MCF 10A (cell line): ENCODE measurements around the gene KIAA1549. TPM values are rescaled to one million over a fixed set of nuclear protein-coding genes. Genes with fewer than 3 reads are reported as not detected.

Experiments used
- BruUV-seq: library from RNA; stranded (reverse); fragments of 400-500 nt; replicated peaks from 2 replicates; lab custom pipeline; 2021; lab: Mats Ljungman, UMichigan
- CTCF ChIA-PET: fragments of 300-600 bp; sonication (Branson Sonifier 250); formaldehyde crosslinking; extraction: SDS; loops from one replicate; lab custom pipeline; 2021; ENCODE audit warnings: antibody characterized with exemption, inconsistent platforms; lab: Yijun Ruan, JAX
- POLR2A ChIA-PET: fragments of 300-600, 350-650 bp; sonication (Branson Sonifier 250); formaldehyde crosslinking; extraction: SDS; loops from one replicate; lab custom pipeline; 2020; ENCODE audit warnings: antibody characterized with exemption, inconsistent platforms; lab: Yijun Ruan, JAX
- DNase-seq: peaks from one replicate; pipeline ENCODE4 v3.0.0-alpha.2; 2018; ENCODE audit not compliant: unreplicated experiment
- H3K27ac Mint-ChIP-seq: one replicate; pipeline ENCODE4 v1.8.0; 2022; ENCODE audit warnings: mild to moderate bottlenecking, low read depth, mixed read lengths; ENCODE audit not compliant: unreplicated experiment
- H3K27me3 Mint-ChIP-seq: one replicate; pipeline ENCODE4 v1.8.0; 2022; ENCODE audit warnings: mixed read lengths; ENCODE audit not compliant: insufficient read depth, unreplicated experiment
- H3K36me3 Mint-ChIP-seq: one replicate; pipeline ENCODE4 v1.8.0; 2022; ENCODE audit warnings: mild to moderate bottlenecking, moderate library complexity, mixed read lengths; ENCODE audit not compliant: insufficient read depth, unreplicated experiment
- H3K4me1 Mint-ChIP-seq: one replicate; pipeline ENCODE4 v1.8.0; 2022; ENCODE audit warnings: mixed read lengths; ENCODE audit not compliant: insufficient read depth, unreplicated experiment
- H3K4me3 Mint-ChIP-seq: one replicate; pipeline ENCODE4 v1.8.0; 2022; ENCODE audit warnings: mild to moderate bottlenecking, moderate library complexity, mixed read lengths; ENCODE audit not compliant: unreplicated experiment
- H3K9me3 Mint-ChIP-seq: one replicate; pipeline ENCODE4 v1.8.0; 2022; ENCODE audit warnings: mixed read lengths; ENCODE audit not compliant: unreplicated experiment
- intact Hi-C: fragments of 100-400 bp; cut with micrococcal nuclease; formaldehyde crosslinking; loops from 2 replicates; pipeline ENCODE4 v1.14.1; 2022
- total RNA-seq: library from RNA; stranded (reverse); gene quantifications from 2 replicates; pipeline ENCODE4 v1.2.3, GENCODE V29; 2022
- TF ChIP-seq, protein P1 (sequence below): fragments of 200-600 bp; IDR thresholded peaks from one replicate; pipeline ENCODE4 v1.8.0; 2022; ENCODE audit warnings: antibody characterized with exemption, mild to moderate bottlenecking; ENCODE audit not compliant: unreplicated experiment

Gene KIAA1549
- total RNA-seq, 1 experiment from 2014 or later, result 7.1 TPM

DNA sequence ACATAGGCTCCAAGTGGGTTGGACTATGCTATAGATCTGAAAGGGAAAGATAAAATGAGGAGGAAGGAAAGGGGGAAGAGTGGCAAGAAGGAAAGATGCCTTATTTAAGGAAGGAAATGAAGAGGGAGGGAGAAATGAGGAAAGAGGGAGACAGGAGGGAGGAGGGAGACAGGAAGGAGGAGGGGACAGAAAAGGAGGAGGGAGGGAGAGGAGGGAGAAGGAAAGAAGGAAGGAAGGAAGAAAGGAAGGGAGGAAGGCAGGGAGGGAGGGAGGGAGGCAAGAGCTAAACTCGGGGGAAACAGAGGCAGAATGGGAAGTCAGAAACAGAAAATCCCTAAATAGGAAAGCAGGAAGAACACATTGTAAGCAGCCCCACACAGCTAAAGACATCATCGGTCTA, 67.4 kb downstream of the KIAA1549 start:
- intact Hi-C loops, result no loop called here
- TF ChIP-seq, protein P1, sequence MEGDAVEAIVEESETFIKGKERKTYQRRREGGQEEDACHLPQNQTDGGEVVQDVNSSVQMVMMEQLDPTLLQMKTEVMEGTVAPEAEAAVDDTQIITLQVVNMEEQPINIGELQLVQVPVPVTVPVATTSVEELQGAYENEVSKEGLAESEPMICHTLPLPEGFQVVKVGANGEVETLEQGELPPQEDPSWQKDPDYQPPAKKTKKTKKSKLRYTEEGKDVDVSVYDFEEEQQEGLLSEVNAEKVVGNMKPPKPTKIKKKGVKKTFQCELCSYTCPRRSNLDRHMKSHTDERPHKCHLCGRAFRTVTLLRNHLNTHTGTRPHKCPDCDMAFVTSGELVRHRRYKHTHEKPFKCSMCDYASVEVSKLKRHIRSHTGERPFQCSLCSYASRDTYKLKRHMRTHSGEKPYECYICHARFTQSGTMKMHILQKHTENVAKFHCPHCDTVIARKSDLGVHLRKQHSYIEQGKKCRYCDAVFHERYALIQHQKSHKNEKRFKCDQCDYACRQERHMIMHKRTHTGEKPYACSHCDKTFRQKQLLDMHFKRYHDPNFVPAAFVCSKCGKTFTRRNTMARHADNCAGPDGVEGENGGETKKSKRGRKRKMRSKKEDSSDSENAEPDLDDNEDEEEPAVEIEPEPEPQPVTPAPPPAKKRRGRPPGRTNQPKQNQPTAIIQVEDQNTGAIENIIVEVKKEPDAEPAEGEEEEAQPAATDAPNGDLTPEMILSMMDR, result no peak
- Mint-ChIP-seq H3K36me3 (peaks cover 11% of the 10 kb centered on the region), H3K27ac (no peak overlapping the region), H3K9me3 (no peaks in the 10 kb centered on the region), H3K4me1 (peaks cover 4% of the 10 kb centered on the region), H3K27me3 (no peaks in the 10 kb centered on the region), H3K4me3 (no peak overlapping the region)
- BruUV-seq, result no TSS peak
- ChIA-PET POLR2A (no interaction called here), CTCF (interaction anchor here (1.2 kb wide), 1 partner anchor 27 kb away, joined by 4 read pairs; no protein-coding TSS in a partner anchor)
- DNase-seq, result no peak

DNA sequence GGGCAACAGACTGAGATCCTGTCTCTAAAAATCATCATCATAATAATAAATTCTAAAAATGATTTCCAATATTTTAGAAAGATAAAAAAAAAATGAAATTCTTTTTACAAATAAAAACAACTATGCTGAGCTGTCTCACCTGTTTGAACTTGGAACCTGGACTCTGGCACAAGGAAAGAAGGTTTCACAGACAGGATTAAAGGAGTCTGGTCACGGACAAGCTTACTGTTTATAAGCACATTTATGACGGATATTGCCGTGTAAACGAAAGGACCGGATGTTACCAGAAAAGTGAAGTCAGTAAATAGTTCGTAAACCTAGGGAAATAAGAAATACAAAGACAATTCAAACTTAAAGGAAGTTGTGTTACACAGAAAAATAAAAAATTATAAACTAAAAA, 70.2 kb downstream of the KIAA1549 start:
- ChIA-PET CTCF (no interaction called here), POLR2A (interaction anchor here (0.8 kb wide), 1 partner anchor 25 kb away, joined by 6 read pairs; no protein-coding TSS in a partner anchor)
- Mint-ChIP-seq H3K27me3 (no peaks in the 10 kb centered on the region), H3K36me3 (peaks cover 7% of the 10 kb centered on the region), H3K4me3 (no peak overlapping the region), H3K27ac (no peak overlapping the region), H3K4me1 (peaks cover 4% of the 10 kb centered on the region), H3K9me3 (no peaks in the 10 kb centered on the region)
- TF ChIP-seq, protein P1, result no peak
- no peak for DNase-seq
- no TSS peak for BruUV-seq
- intact Hi-C loops, result no loop called here

DNA sequence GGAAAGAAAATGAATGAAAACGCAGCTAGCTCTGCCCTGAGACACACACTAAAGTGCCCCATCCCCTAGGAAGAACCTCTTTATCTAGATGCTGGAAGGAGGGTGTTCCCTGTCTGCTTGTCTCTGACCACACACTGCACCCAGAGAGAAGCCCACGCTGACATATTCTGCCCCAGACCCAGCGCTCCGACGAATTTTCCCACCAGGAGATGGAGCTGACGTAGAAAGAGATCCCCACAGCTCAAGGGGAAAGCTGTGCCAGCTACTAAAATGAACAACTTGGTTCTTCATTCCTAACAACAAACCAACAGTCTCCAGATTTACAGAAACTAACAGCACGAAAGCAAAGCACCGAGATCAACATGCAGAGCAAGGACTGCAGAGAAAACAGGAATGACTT, 73.3 kb downstream of the KIAA1549 start:
- H3K4me1 Mint-ChIP-seq, result no peaks in the 10 kb centered on the region
- no peak overlapping the region for H3K27ac Mint-ChIP-seq
- TF ChIP-seq, protein P1, result no peak
- DNase-seq, result no peak
- intact Hi-C loops, result no loop called here
- ChIA-PET CTCF (no interaction called here), POLR2A (interaction anchor here (1.3 kb wide), 1 partner anchor 12 kb away, joined by 3 read pairs; no protein-coding TSS in a partner anchor)
- no peak overlapping the region for H3K4me3 Mint-ChIP-seq
- peaks cover 7% of the 10 kb centered on the region for H3K36me3 Mint-ChIP-seq
- H3K9me3 Mint-ChIP-seq, result no peaks in the 10 kb centered on the region
- BruUV-seq, result no TSS peak
- no peaks in the 10 kb centered on the region for H3K27me3 Mint-ChIP-seq

DNA sequence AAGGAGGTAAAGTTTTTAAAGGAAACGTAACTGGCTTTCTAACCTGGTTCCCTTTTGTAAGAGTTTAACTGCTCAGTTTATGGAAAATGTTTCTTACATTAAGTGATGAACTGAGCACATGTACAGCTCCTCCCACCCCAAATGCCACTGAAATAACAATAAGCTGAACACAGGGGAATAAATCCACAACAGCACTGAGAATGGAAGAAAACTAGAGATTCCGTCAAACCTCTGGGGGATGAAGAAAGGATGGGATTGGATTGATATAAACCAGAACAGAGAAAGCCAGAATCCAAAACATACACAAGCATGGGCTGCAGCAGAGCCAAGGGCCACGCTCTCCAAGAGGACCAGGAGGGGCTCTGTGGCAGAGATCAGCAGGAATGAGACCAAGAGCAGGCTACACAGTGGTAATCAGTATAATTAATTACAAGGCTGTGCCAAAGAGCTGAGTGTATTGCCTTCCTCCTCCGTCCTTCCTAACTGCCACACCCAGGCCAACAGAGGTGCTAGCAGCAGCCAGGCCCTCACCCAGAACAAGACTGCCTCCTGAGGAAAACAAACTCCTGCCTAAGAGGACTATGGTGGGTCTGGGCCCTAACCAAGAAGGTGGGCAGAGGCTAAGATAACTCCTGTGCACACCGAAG, 73.9 kb downstream of the KIAA1549 start:
- BruUV-seq, result no TSS peak
- TF ChIP-seq, protein P1, result no peak
- POLR2A ChIA-PET, result interaction anchor here (1.3 kb wide), 1 partner anchor 12 kb away, joined by 3 read pairs; no protein-coding TSS in a partner anchor

More for the DNA sequence above, 73.9 kb downstream of the KIAA1549 start:
- no peaks in the 10 kb centered on the region for H3K9me3 Mint-ChIP-seq
- H3K27ac Mint-ChIP-seq, result no peak overlapping the region
- intact Hi-C loops, result no loop called here
- no peak overlapping the region for H3K4me3 Mint-ChIP-seq
- DNase-seq, result no peak
- no peaks in the 10 kb centered on the region for H3K4me1 Mint-ChIP-seq
- CTCF ChIA-PET, result no interaction called here
- peaks cover 12% of the 10 kb centered on the region for H3K36me3 Mint-ChIP-seq
- no peaks in the 10 kb centered on the region for H3K27me3 Mint-ChIP-seq
